HG02852 (cell line): ENCODE data around the gene KIF7.

ENCODE experiments used
- ATAC-seq: cut with Tn5 transposase; IDR thresholded peaks from one replicate; pipeline ENCODE4 v1.9.1; 2021; ENCODE audit warnings: mild to moderate bottlenecking, moderate library complexity; ENCODE audit not compliant: unreplicated experiment

The KIF7 gene

GRCh38 chr15:89671687-89672086 lies 16.4 kb upstream of the KIF7 start:
- no peak for ATAC-seq

GRCh38 chr15:89670971-89671560 lies 15.8 kb upstream of the KIF7 start:
- no peak for ATAC-seq

- ATAC-seq: no peak
These were observed 14.7 kb upstream of the KIF7 start for GRCh38 chr15:89669941-89670340.

GRCh38 chr15:89669309-89669865 lies 14.1 kb upstream of the KIF7 start:
- no peak for ATAC-seq

GRCh38 chr15:89668171-89668570 lies 12.9 kb upstream of the KIF7 start:
- ATAC-seq: no peak

- ATAC-seq: no peak
These were observed 12.4 kb upstream of the KIF7 start for GRCh38 chr15:89667706-89667960.

- no peak for ATAC-seq
These were observed 11.8 kb upstream of the KIF7 start for GRCh38 chr15:89666858-89667705.

- no peak for ATAC-seq
These were observed 11.1 kb upstream of the KIF7 start for GRCh38 chr15:89666184-89666857.

- no peak for ATAC-seq
These were observed 10.3 kb upstream of the KIF7 start for GRCh38 chr15:89665449-89666181.

GRCh38 chr15:89664441-89665350 lies 9.4 kb upstream of the KIF7 start:
- ATAC-seq: no peak

GRCh38 chr15:89662893-89663626 lies 7.8 kb upstream of the KIF7 start:
- ATAC-seq: no peak

GRCh38 chr15:89660556-89660955 lies 5.3 kb upstream of the KIF7 start:
- ATAC-seq: no peak

- ATAC-seq: no peak
These were observed 4.0 kb upstream of the KIF7 start for GRCh38 chr15:89659295-89659694.

GRCh38 chr15:89657686-89658200 lies 2.5 kb upstream of the KIF7 start:
- no peak for ATAC-seq

- no peak for ATAC-seq
These were observed 999 bp upstream of the KIF7 start for GRCh38 chr15:89656116-89656815.

- no peak for ATAC-seq
These were observed 936 bp downstream of the KIF7 start for GRCh38 chr15:89654301-89654761.

GRCh38 chr15:89653578-89653977 lies 1.7 kb downstream of the KIF7 start:
- ATAC-seq: no peak

GRCh38 chr15:89652666-89653065 lies 2.6 kb downstream of the KIF7 start:
- ATAC-seq: no peak

GRCh38 chr15:89652131-89652530 lies 3.1 kb downstream of the KIF7 start:
- ATAC-seq: no peak
